ENCODE data around the gene MEIOSIN. TPM values are rescaled to one million over a fixed set of nuclear protein-coding genes. Genes with fewer than 3 reads are reported as not detected.
A peak's percentile ranks its signal among the peaks of the same experiment; 100 is the strongest.

MEIOSIN gene
- total RNA-seq, 1 donor from 2014 or later = not detected

DNA sequence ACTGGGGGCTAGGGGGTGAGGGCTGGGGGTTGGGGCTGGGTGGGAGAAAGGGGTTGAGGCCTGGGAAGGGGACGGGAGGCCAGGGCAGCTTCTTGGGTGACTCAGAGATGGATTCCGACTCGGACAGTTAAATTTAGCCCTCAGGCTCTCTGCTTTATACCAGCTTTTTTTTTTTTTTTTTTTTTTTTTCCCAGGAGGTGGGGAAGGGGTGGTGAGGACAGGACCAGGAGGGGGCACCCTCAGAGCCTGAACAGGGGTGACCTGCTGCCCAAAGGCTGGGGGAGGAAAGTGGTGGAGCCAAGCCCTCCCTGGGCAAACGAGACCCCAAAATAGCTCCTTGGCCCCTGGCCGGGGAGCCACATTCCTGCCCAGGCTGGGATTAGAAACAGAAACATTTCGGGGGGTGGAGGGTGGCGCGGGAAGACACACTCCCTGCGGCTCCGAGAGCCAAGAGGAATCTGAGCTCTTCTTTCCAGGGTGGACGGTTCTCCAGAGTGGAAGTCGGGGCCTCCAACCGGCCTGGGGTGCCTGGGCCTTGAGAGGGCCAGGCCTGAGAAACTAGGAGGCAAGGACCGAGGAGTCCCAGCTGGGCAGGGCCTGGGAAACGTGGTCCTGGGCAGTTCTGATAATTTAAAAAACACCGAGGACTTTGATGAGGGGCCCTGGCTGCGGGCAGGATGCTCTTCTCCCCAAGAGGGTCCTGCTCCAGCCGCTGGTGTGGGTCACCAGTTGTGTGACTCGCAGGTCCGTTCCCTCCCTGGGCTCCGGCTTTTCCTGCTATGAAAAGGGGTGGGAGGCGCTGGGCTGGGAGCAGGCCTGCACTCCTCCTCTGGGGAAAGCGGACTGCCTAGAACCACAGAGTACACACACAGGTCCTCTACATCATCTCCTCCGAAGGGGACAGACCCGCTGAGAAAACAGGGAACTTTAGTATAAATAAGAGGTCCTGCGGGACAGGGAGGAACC is 49.9 kb downstream of the MEIOSIN start:
- Mint-ChIP-seq H3K36me3 (ENCODE audit: low read depth) (peaks cover 21% of the 10 kb centered on the region), H3K27me3 (ENCODE audit: low read depth) (no peaks in the 10 kb centered on the region), H3K27ac (ENCODE audit: unreplicated experiment) (peak overlapping the region; percentile 97), H3K9me3 (ENCODE audit: low read depth) (no peaks in the 10 kb centered on the region), H3K4me1 (ENCODE audit: low read depth) (peaks cover 47% of the 10 kb centered on the region), H3K4me3 (ENCODE audit: unreplicated experiment) (peak overlapping the region; percentile 88)
- TF ChIP-seq, protein P1, sequence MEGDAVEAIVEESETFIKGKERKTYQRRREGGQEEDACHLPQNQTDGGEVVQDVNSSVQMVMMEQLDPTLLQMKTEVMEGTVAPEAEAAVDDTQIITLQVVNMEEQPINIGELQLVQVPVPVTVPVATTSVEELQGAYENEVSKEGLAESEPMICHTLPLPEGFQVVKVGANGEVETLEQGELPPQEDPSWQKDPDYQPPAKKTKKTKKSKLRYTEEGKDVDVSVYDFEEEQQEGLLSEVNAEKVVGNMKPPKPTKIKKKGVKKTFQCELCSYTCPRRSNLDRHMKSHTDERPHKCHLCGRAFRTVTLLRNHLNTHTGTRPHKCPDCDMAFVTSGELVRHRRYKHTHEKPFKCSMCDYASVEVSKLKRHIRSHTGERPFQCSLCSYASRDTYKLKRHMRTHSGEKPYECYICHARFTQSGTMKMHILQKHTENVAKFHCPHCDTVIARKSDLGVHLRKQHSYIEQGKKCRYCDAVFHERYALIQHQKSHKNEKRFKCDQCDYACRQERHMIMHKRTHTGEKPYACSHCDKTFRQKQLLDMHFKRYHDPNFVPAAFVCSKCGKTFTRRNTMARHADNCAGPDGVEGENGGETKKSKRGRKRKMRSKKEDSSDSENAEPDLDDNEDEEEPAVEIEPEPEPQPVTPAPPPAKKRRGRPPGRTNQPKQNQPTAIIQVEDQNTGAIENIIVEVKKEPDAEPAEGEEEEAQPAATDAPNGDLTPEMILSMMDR (IDR thresholded peaks at IDR 0.05) = peak; percentile 55
- DNase-seq (ENCODE audit: low spot score) = no peak

DNA sequence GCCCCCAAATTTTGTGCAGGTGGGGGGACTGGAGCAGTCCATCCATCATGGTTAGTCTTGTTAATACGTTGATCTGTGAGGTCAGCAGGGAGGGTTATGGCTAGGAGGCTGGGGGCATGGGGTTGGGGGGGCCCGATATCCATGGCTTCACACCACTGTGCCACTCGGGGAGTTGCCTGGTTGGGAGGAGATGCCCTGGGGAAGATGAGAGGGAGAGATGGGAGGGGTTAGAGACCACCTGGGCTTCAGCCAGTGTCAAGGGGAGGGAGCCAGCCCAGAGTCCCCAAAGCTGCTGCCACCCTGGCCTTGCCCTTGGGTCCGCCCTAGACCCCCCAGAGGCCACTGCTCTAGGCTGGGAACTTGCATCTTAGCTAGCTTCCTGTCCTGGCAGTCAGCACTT is 50.9 kb downstream of the MEIOSIN start:
- DNase-seq (ENCODE audit: low spot score) = no peak
- Mint-ChIP-seq H3K4me3 (ENCODE audit: unreplicated experiment) (no peak overlapping the region), H3K4me1 (ENCODE audit: low read depth) (peaks cover 45% of the 10 kb centered on the region), H3K9me3 (ENCODE audit: low read depth) (no peaks in the 10 kb centered on the region), H3K36me3 (ENCODE audit: low read depth) (peaks cover 22% of the 10 kb centered on the region), H3K27ac (ENCODE audit: unreplicated experiment) (peak overlapping the region; percentile 97), H3K27me3 (ENCODE audit: low read depth) (no peaks in the 10 kb centered on the region)
- TF ChIP-seq, protein P1 (IDR thresholded peaks at IDR 0.05) = no peak

DNA sequence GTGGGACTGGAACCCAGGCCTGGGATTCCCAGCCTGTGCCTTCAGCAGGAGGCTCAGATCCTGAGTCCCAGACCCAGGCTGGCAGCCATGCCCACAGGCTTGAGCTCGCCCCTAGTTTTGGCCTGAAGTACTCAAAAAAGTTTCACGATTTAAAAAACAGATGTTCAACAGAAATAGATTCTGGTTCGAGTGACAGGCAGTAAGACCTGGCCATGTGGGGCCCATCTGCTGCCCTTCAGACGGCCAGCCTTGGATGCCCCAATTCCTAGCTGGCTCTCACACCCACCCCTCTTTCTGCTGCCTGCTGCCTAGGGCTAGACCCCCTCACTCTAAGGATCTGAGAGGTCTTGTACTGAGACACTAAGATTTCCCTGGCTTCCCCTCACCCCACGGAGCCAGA is 51.9 kb downstream of the MEIOSIN start:
- peak overlapping the region; percentile 54 for H3K27ac Mint-ChIP-seq (ENCODE audit: unreplicated experiment)
- TF ChIP-seq, protein P1 (IDR thresholded peaks at IDR 0.05) = no peak
- H3K9me3 Mint-ChIP-seq (ENCODE audit: low read depth) = no peaks in the 10 kb centered on the region
- no peak for DNase-seq (ENCODE audit: low spot score)
- H3K27me3 Mint-ChIP-seq (ENCODE audit: low read depth) = no peaks in the 10 kb centered on the region
- H3K4me3 Mint-ChIP-seq (ENCODE audit: unreplicated experiment) = no peak overlapping the region
- H3K36me3 Mint-ChIP-seq (ENCODE audit: low read depth) = peaks cover 23% of the 10 kb centered on the region
- H3K4me1 Mint-ChIP-seq (ENCODE audit: low read depth) = peaks cover 35% of the 10 kb centered on the region

DNA sequence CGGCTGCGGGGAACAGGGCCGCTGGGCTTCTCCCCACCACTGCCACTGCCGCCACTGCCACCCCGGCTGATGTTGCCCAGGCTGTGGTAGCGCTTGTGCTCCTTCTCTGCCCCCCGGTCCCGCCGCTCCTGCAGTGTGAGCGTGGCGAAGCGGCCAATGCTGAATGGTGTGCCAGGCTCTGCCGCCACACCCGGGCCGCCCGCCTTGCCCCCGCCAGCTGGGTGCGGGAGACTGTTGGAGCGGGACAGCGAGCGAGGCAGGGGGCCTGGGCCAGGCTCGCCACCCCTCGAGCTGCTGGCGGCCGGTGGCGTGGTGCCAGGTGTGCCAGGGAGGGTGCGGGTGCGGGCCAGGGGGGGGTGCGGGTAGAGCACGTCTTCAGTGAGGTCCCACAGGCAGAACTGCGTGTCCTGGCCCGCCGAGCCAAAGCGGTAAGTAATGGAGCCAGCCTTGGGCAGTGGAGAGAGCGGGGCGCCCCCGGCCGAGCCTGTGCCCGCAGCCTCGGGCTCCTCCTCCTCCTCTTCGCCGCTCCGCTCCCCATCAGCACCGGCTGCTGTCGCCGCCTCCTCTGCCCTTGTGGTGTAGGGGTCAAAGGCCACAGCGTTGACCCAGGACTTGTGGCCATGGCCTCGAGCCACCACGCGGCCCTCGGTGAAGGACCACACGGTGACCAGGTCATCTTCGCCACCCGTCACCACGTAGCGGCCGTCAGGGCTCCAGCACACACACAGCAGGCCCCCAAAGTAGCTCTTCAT is 52.7 kb downstream of the MEIOSIN start:
- TF ChIP-seq, protein P1 (IDR thresholded peaks at IDR 0.05) = no peak
- no peaks in the 10 kb centered on the region for H3K9me3 Mint-ChIP-seq (ENCODE audit: low read depth)

DNA sequence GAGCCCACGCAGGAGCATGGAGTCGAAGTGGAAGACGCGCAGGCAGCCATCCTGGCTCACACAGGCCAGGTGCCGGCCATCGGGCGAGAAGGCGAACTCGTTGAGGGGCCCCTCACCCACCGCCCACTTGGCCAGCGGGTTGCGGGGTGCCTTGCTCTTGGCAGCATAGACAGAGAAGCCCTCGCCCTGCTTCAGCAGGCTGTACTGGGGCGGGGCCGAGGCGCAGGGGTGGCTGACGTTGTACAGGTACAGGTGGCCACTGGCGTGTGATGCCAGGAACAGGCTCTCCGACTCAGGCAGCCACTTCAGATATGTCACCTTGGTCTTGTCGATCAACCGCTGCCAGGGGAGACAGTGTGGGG is 53.3 kb downstream of the MEIOSIN start:
- TF ChIP-seq, protein P1 (IDR thresholded peaks at IDR 0.05) = no peak
- no peak overlapping the region for H3K4me3 Mint-ChIP-seq (ENCODE audit: unreplicated experiment)
- H3K9me3 Mint-ChIP-seq (ENCODE audit: low read depth) = no peaks in the 10 kb centered on the region
- DNase-seq (ENCODE audit: low spot score) = no peak
- no peak overlapping the region for H3K27ac Mint-ChIP-seq (ENCODE audit: unreplicated experiment)
- H3K4me1 Mint-ChIP-seq (ENCODE audit: low read depth) = peaks cover 31% of the 10 kb centered on the region
- peaks cover 24% of the 10 kb centered on the region for H3K36me3 Mint-ChIP-seq (ENCODE audit: low read depth)
- no peaks in the 10 kb centered on the region for H3K27me3 Mint-ChIP-seq (ENCODE audit: low read depth)

More for the DNA sequence above, 52.7 kb downstream of the MEIOSIN start:
- Mint-ChIP-seq H3K36me3 (ENCODE audit: low read depth) (peaks cover 24% of the 10 kb centered on the region), H3K4me3 (ENCODE audit: unreplicated experiment) (no peak overlapping the region), H3K27me3 (ENCODE audit: low read depth) (no peaks in the 10 kb centered on the region), H3K4me1 (ENCODE audit: low read depth) (peaks cover 29% of the 10 kb centered on the region), H3K27ac (ENCODE audit: unreplicated experiment) (no peak overlapping the region)
- no peak for DNase-seq (ENCODE audit: low spot score)

Measured in chondrocyte (in vitro differentiated cells).